H4 (cell line): ENCODE data around the gene CEP20. TPM values are rescaled to one million over a fixed set of nuclear protein-coding genes. Genes with fewer than 3 reads are reported as not detected.
"Not testable (repeated sequence)": the region's sequence is repeated elsewhere in the genome, so short reads cannot be mapped to it uniquely, and the experiment has no call there.

ENCODE experiments used
- DNase-seq: peaks from one replicate; pipeline ENCODE4 v3.0.0-alpha.2; 2015; ENCODE audit warnings: low spot score
- total RNA-seq: library from RNA; depleted of rRNA; stranded (reverse); fragments of >200 nt; shearing (Covaris generic); gene quantifications from 2 replicates; pipeline ENCODE4 v1.2.3, GENCODE V29; 2014; rRNA removed

Gene CEP20, protein sequence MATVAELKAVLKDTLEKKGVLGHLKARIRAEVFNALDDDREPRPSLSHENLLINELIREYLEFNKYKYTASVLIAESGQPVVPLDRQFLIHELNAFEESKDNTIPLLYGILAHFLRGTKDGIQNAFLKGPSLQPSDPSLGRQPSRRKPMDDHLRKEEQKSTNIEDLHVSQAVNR
- total RNA-seq: 87.2 and 108 TPM in 2 replicates

DNA sequence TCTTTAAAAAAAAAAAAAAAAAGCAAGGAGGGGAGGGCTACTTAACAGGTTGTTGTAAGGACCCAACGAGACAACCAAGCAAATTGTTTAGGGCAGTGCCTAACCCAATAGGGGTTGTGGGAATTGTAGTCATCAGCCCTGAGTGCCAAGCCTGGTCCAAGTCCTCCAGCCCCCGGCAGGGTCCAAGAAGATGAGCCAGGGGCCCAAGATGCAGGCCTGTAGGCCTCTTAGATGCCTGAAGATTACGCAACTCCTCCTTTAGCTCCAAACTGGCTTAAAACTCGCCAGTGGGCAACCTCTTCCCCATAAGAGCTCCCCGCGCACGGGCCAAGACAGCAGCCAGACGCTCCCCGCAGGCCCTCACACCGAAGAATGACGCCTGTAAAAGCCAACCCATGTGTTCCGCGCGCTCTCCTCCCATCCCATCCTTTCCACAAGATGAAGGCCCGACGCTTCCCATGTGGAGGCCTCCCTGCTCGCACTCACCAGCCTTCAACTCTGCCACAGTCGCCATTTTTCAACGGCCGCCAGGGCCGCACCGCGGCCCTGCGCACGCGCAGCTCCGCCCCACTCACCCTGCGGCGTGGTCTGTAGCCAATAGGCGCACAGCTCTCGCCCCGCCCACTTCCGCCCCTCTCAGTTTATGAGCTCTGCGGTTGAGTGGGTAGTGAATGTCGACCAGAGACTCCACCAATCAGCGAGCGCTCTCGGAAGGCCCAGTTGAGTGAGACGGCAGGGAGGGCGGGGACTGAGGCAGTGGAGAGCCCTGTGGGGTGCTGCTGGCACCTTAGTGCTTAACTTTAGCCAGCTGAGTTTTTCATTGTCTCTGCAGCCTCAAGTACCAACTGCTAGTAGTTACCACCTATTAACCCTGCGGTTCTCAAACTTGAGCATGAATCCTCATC lies at the start of gene CEP20:
Gene CEP20, minus strand, starts transcription at position 532 of the 905 bp plus-strand sequence. Its CDS starts 18 bp downstream, at position 514.
- DNase-seq: peak; percentile 99

GRCh38 chr16:15936809-15937208 lies 48.4 kb upstream of the CEP20 start:
- not testable (repeated sequence) for DNase-seq

GRCh38 chr16:15934991-15935390 lies 46.6 kb upstream of the CEP20 start:
- DNase-seq: no peak

GRCh38 chr16:15933781-15934180 lies 45.4 kb upstream of the CEP20 start:
- no peak for DNase-seq

DNA sequence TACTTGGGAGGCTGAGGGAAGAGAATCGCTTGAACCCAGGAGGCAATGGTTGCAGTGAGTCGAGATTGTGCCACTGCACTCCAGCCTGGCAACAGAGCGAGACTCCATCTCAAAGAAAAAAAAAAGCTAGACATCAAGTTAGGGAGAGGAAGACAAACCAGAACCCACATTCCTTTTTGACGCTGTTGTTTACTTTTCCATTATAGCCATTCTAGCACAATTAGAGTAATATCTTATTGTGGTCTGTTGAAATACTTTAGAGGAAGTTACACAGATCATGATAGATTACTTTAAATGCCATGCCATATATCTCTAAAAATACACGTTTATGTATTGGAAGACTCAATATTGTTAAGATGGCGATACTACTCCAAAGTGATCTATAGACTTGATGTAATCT lies 44.5 kb upstream of the CEP20 start:
- DNase-seq: no peak

- no peak for DNase-seq
Observed at GRCh38 chr16:15928261-15929104, 40.1 kb upstream of the CEP20 start.

DNA sequence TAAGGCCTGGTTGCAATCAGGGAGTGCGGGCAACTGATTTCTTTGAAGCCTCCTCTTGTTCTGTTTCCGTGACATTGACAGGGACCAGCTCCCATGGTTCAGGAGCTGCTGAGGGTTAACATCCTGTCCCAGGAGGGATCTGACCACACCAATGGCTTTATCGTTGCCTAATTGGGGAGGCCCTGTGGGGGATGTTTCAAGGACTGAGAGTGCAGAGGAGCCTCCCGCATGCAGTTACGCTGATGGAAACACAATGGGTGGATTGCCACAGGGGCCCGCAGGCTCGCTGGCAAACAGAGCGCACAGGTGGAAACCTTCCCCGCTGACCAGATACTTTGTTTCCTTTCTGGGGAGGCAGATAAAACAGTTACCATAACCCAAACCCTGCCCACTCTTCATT lies 37.2 kb upstream of the CEP20 start:
- no peak for DNase-seq

GRCh38 chr16:15924996-15925395 lies 36.6 kb upstream of the CEP20 start:
- DNase-seq: no peak

DNA sequence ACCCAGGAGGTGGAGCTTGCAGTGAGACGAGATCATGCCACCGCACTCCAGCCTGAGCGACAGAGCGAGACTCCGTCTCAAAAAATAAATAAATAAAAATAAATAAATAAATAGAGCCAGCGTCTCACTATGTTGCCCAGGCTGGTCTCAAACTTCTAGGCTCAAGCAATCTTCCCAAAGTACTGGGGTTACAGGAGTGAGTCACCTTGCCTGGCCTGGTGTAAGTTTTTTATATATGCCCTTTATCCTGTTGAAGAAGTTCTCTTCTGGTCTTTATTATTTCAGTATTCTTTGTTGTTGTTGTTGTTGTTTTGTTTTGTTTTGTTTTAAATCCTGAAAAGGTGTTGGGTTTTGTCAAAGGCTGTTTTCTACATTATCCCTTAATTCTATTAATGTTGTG lies 30.9 kb upstream of the CEP20 start:
- no peak for DNase-seq

DNA sequence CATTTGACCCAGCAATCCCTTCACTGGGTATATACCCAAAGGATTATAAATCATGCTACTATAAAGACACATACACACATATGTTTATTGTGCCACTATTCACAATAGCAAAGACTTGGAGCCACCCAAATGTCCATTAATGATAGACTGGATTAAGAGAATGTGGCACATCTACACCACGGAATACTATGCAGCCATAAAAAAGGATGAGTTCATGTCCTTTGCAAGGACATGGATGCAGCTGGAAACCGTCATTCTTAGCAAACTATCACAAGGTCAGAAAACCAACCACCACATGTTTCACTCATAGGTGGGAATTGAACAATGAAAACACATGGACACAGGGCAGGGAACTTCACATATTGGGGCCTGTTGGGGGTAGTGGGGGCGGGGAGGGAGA lies 29.9 kb upstream of the CEP20 start:
- not testable (repeated sequence) for DNase-seq

GRCh38 chr16:15916323-15916722 lies 27.9 kb upstream of the CEP20 start:
- DNase-seq: no peak

- no peak for DNase-seq
Observed at GRCh38 chr16:15915555-15916081, 27.2 kb upstream of the CEP20 start.

GRCh38 chr16:15913046-15913698 lies 24.8 kb upstream of the CEP20 start:
- DNase-seq: no peak

- no peak for DNase-seq
Observed at GRCh38 chr16:15911198-15911597, 22.8 kb upstream of the CEP20 start.

GRCh38 chr16:15907863-15908478 lies 19.6 kb upstream of the CEP20 start:
- peak; percentile 30 for DNase-seq

DNA sequence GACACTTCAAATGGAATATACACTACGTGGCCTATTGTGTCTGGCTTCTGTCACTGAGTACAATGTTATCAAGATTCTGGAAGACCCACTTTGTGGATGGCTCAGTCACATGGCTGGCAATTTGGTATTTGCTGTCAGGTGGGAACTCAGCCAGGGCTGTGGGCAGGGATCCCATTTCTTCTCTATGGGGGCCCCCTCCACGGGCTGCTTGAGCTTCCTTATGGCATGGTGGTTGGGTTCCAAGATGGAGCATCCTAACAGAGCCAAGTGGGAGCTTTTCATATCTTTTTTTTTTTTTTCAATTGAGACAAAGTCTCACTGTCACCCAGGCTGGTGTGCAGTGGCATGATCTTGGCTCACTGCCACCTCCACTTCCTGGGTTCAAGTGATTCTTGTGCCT lies 18.0 kb upstream of the CEP20 start:
- DNase-seq: no peak

DNA sequence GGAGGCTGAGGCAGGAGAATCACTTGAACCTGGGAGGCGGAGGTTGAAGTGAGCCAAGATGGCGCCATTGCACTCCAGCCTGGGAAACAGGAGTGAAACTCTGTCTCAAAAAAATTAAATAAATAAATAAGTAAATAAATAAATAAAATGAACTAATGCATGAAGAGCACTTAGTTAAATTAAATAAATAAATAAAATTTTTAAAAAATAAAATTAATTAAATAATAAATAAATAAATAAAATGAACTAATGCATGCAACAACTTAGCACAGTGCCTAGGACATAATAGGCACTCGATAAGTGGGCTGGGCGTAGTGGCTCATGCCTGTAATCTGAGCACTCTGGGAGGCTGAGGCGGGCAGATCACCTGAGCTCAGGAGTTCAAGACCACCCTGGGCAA lies 15.6 kb upstream of the CEP20 start:
- DNase-seq: no peak

DNA sequence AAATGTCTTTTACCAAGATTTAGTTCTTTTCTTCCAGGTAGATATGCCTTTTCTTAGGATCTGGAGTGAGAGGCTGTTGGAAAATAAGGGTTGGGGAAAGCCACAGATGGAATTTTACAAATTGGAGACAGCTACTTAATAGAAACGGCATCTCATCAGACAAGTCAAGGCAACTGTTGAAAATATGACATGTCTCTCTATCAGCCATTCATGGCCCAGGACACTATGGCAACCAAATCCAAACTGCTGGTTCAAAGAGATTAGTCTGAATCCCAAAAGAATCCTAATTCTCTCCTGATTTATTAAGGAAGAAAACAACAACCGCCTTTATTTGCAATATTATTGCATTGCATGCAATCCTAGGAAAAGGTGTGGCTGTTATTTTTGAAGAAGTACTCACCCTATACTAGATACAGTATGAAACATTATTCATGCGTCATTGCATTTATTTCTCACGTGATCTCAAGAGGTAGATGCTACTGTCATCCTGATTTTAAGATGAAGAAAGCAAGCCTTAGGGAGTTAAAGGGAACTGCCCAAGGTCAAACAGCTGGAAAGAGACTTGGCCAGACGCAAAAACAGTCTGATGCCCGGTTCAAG lies 12.6 kb upstream of the CEP20 start:
- DNase-seq: no peak

- DNase-seq: no peak
Observed at GRCh38 chr16:15900357-15900756, 12.0 kb upstream of the CEP20 start.

DNA sequence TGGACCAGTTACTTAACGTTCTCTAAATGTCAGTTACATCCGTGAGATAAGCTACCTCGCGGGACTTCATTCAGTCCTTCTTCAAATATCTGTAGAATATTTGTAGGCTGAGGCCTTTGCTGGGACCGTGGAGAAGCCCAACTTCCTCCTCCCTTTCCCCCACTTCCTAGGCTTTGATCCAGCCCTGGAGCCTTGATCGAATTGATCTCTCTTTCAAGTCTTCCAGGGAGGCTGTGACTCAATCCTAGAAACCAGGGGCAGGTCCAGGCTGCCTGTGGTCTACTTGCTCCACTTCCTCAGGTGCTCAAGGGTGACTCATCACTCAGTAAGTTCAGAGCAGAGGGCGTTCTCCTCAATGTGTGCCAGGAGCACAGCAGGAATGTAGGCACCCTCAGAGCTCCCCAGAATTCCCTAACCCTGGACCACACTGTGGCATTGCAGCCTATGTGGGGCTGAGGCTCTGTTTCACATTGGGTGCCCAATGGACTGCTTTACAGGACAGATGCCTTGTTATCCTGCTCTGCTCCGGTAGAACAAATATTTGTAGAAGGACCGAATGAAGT lies 11.2 kb upstream of the CEP20 start:
- DNase-seq: peak; percentile 88
